Mesenchymal stem cell (in vitro differentiated cells and primary cell): ENCODE results near the gene RFNG.

Experiments used
- DNase-seq: peaks from one replicate; pipeline ENCODE4 v3.0.0-alpha.2; 2013
- H2AFZ ChIP-seq: one replicate; pipeline ENCODE4 v1.6.1; 2013; ENCODE audit warnings: low read depth, mild to moderate bottlenecking, control low read depth, inconsistent platforms, low read length, moderate library complexity
- H2AK5ac ChIP-seq: 2 replicates; pipeline ENCODE4 v1.6.1; 2013; ENCODE audit warnings: low read length, moderate library complexity, mild to moderate bottlenecking, inconsistent platforms; ENCODE audit not compliant: severe bottlenecking
- H2BK120ac ChIP-seq: one replicate; pipeline ENCODE4 v1.6.1; 2013; ENCODE audit warnings: low read depth, mild to moderate bottlenecking, inconsistent platforms, low read length, moderate library complexity
- H2BK12ac ChIP-seq, 2 experiments: one replicate each; pipeline ENCODE4 v1.6.1; 2013; ENCODE audit warnings: inconsistent platforms in 2 of 2, low read length in 2 of 2, mild to moderate bottlenecking in 2 of 2, moderate library complexity in 2 of 2, control low read depth in 1 of 2
- H2BK15ac ChIP-seq: one replicate; pipeline ENCODE4 v1.6.1; 2013; ENCODE audit warnings: mild to moderate bottlenecking, low read depth, inconsistent platforms; ENCODE audit not compliant: poor library complexity, severe bottlenecking
- H2BK5ac ChIP-seq: 2 replicates; pipeline ENCODE4 v1.6.1; 2013; ENCODE audit warnings: low read depth, mild to moderate bottlenecking, low read length, control low read depth, inconsistent platforms; ENCODE audit not compliant: poor library complexity, severe bottlenecking
- H3K14ac ChIP-seq, 2 experiments: one replicate each; pipeline ENCODE4 v1.6.1; 2013; ENCODE audit warnings: inconsistent platforms in 2 of 2, low read length in 2 of 2, control low read depth in 1 of 2, mild to moderate bottlenecking in 1 of 2, moderate library complexity in 1 of 2
- H3K18ac ChIP-seq, 2 experiments: one replicate each; pipeline ENCODE4 v1.6.1; 2013; ENCODE audit warnings: inconsistent platforms in 2 of 2, low read length in 2 of 2, control low read depth in 1 of 2, low read depth in 1 of 2, mild to moderate bottlenecking in 1 of 2
- H3K23ac ChIP-seq, 2 experiments: one replicate each; pipeline ENCODE4 v1.6.1; 2013; ENCODE audit warnings: inconsistent platforms in 2 of 2, low read length in 2 of 2, mild to moderate bottlenecking in 2 of 2, moderate library complexity in 2 of 2, control low read depth in 1 of 2
- H3K27ac ChIP-seq: 2 replicates; pipeline ENCODE4 v1.5.1; 2013; ENCODE audit warnings: mild to moderate bottlenecking, moderate library complexity, low read length, control low read depth, inconsistent platforms; ENCODE audit not compliant: poor library complexity, severe bottlenecking
- H3K27me3 ChIP-seq, 2 experiments: 2 replicates each; pipeline versions ENCODE4 v1.6.1 to v1.7.0; 2013; ENCODE audit warnings: low read length in 2 of 2, mild to moderate bottlenecking in 2 of 2, moderate library complexity in 2 of 2, control low read depth in 1 of 2, inconsistent platforms in 1 of 2; ENCODE audit not compliant: control insufficient read depth in 1 of 2, insufficient read depth in 1 of 2
- H3K36me3 ChIP-seq, 2 experiments: 2 replicates each; pipeline versions ENCODE4 v1.6.1 to v1.7.0; 2013; ENCODE audit warnings: low read length in 2 of 2, control low read depth in 1 of 2, inconsistent platforms in 1 of 2, low read depth in 1 of 2, mild to moderate bottlenecking in 1 of 2; ENCODE audit not compliant: insufficient read depth in 2 of 2, control insufficient read depth in 1 of 2
- H3K4ac ChIP-seq, 2 experiments: one replicate each; pipeline ENCODE4 v1.6.1; 2013; ENCODE audit warnings: inconsistent platforms in 2 of 2, low read length in 2 of 2, mild to moderate bottlenecking in 2 of 2, moderate library complexity in 2 of 2, control low read depth in 1 of 2, low read depth in 1 of 2
- H3K4me1 ChIP-seq: 2 replicates; pipeline ENCODE4 v1.6.1; 2013; ENCODE audit warnings: low read depth, low read length, control low read depth; ENCODE audit not compliant: control insufficient read depth, insufficient read depth
- H3K4me2 ChIP-seq: 2 replicates; pipeline ENCODE4 v1.6.1; 2013; ENCODE audit warnings: low read length, mild to moderate bottlenecking, inconsistent platforms; ENCODE audit not compliant: poor library complexity, severe bottlenecking
- H3K4me3 ChIP-seq, 2 experiments: 2 replicates each; pipeline versions ENCODE4 v1.5.1 to v1.7.0; 2013; ENCODE audit warnings: low read length in 2 of 2, mild to moderate bottlenecking in 2 of 2, control low read depth in 1 of 2, low read depth in 1 of 2; ENCODE audit not compliant: insufficient read depth in 1 of 2
- H3K79me1 ChIP-seq: replicated peaks from 2 replicates; pipeline ENCODE4 v1.6.1; 2013; ENCODE audit warnings: mild to moderate bottlenecking, control low read depth, low read length, inconsistent platforms; ENCODE audit not compliant: poor library complexity, severe bottlenecking
- H3K9ac ChIP-seq: 2 replicates; pipeline ENCODE4 v1.7.0; 2013; ENCODE audit warnings: mild to moderate bottlenecking, low read length, moderate library complexity
- H3K9me3 ChIP-seq: 2 replicates; pipeline ENCODE4 v1.7.0; 2013; ENCODE audit warnings: mild to moderate bottlenecking, low read length; ENCODE audit not compliant: control insufficient read depth
- H4K8ac ChIP-seq: one replicate; pipeline ENCODE4 v1.6.1; 2013; ENCODE audit warnings: inconsistent platforms, mild to moderate bottlenecking, low read length, moderate library complexity
- H4K91ac ChIP-seq: one replicate; pipeline ENCODE4 v1.6.1; 2013; ENCODE audit warnings: mild to moderate bottlenecking, low read length, inconsistent platforms
- WGBS: methylation state at CpG from one replicate; pipeline ENCODE4 v1.1.7; 2013; ENCODE audit warnings: mixed read lengths; 5-methylcytosine and 5-hydroxymethylcytosine counted together

RFNG gene

GRCh38 chr17:82091264-82092066 is 39.9 kb upstream of the RFNG start:
- Histone ChIP-seq H4K8ac (peak overlapping the region; percentile 3), H3K79me1 (peaks cover 43% of the 10 kb centered on the region), H3K4me2 (no peak overlapping the region), H3K4me1 (peaks cover 14% of the 10 kb centered on the region), H2BK120ac (no peak overlapping the region), H3K9ac (no peak overlapping the region), H3K36me3 (peaks cover 84 to 100% of the 10 kb centered on the region in 2 experiments), H3K23ac (no peak overlapping the region), H2BK5ac (no peak overlapping the region), H3K18ac (no peak overlapping the region), H3K27ac (no peak overlapping the region), H3K14ac (no peak overlapping the region), H3K4me3 (no peak overlapping the region), H2BK15ac (no peak overlapping the region), H4K91ac (no peak overlapping the region), H3K9me3 (no peaks in the 10 kb centered on the region), H2BK12ac (no peak overlapping the region), H2AFZ (no peak overlapping the region), H3K27me3 (no peaks in the 10 kb centered on the region), H3K4ac (no peak overlapping the region), H2AK5ac (no peak overlapping the region)
- no peak for DNase-seq
- 98% methylated on average over 36 of the region's 37 CpGs for WGBS

DNA sequence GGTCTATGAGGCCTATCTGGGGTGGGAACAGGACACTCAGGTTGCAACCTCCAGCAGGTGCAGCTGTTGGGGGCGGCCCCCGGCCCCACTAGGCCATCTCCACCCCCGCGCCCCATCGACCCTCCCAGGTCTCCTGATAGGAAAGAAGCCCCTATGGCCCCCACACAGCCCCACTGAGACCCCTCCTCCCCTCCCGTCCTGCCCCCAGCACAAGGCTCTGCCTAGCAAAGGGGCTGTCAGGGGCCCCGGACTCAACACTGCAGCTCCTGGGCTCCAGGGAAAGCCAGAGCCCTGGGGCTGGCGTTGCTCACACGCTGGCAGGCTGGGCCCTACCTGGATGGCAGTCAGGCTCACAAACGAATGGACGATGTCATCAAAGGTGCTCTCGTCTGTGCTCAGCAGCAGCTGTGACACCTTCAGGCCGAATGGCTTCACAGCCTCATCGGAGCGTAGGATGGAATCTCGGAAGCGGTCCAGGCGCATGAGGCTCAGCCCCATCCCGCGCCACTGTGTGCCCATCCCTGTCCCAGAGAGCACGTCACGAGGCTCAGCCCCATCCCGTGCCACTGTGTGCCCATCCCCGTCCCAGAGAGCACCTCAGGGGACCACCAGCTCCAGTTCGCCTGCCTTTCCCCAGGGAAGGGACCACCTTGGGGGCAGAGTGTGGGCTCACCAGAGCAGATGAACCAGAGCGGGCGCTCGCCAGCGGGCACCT is 39.1 kb upstream of the RFNG start:
- H3K9ac ChIP-seq: no peak overlapping the region
- peaks cover 6% of the 10 kb centered on the region for H3K4me1 ChIP-seq
- no peak overlapping the region for H2AFZ ChIP-seq
- no peaks in the 10 kb centered on the region for H3K27me3 ChIP-seq
- DNase-seq: no peak
- H3K79me1 ChIP-seq: peaks cover 45% of the 10 kb centered on the region
- H3K9me3 ChIP-seq: no peaks in the 10 kb centered on the region
- WGBS: 98% methylated on average over 29 of the region's 29 CpGs
- peaks cover 85 to 100% of the 10 kb centered on the region in 2 experiments for H3K36me3 ChIP-seq
- no peak overlapping the region for H4K8ac ChIP-seq
- no peak overlapping the region for H2BK5ac ChIP-seq
- H3K4ac ChIP-seq: no peak overlapping the region
- no peak overlapping the region for H3K14ac ChIP-seq
- no peak overlapping the region for H4K91ac ChIP-seq
- no peak overlapping the region for H3K4me2 ChIP-seq
- H2BK15ac ChIP-seq: no peak overlapping the region
- no peak overlapping the region for H2BK12ac ChIP-seq
- peak overlapping the region in 1 of 2 experiments; percentile 25 for H3K18ac ChIP-seq
- H2BK120ac ChIP-seq: no peak overlapping the region
- H2AK5ac ChIP-seq: no peak overlapping the region
- H3K23ac ChIP-seq: no peak overlapping the region
- H3K4me3 ChIP-seq: no peak overlapping the region
- no peak overlapping the region for H3K27ac ChIP-seq

DNA sequence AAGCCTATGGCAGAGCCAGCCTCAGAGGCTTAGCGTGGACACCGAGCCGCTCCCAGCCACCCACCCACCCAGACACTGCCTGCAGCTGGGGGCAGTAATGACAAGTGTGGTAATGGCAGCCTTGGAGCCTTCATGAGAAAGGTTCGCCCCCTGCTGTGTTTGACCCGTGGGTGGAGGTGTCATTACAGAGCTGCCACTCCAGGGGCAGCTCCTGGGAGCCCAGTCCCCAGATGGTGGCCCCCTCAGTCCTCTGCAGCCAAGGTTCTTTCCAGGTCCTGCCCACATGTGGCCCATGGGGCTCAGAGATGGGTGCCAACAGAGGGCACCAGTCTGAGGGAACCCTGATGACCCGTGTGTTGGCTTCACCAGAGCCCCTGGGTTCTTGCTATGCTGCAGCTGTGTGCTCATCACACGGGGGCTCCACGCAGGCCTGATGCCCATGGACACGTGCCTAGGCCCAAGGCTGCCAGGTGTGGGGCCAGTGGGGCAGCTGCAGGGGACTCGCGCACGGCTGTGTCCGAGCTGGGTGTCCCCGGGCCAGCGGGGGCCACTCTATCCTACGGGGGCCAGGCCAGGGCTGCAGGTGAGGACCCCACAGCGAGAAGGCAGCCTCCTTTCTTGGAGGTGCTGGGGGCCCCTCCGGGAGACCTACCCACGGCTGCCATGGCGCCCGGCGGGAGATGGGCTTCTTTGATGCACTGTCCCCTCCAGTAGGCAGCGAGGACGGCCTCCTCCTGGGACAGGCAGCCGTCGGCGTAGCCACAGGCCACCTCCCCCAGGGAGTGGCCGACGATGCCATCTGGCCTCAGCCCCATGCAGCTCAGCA is 38.3 kb upstream of the RFNG start:
- 97% methylated on average over 29 of the region's 29 CpGs for WGBS
- H3K79me1 ChIP-seq: peaks cover 48% of the 10 kb centered on the region

More for the DNA sequence above, 38.3 kb upstream of the RFNG start:
- no peak for DNase-seq
- no peak overlapping the region for H2BK15ac ChIP-seq
- no peak overlapping the region for H3K4ac ChIP-seq
- no peak overlapping the region for H3K18ac ChIP-seq
- no peak overlapping the region for H3K14ac ChIP-seq
- no peaks in the 10 kb centered on the region for H3K27me3 ChIP-seq
- H3K4me1 ChIP-seq: no peaks in the 10 kb centered on the region
- no peak overlapping the region for H3K4me2 ChIP-seq
- H2AK5ac ChIP-seq: no peak overlapping the region
- H2BK5ac ChIP-seq: no peak overlapping the region
- H4K8ac ChIP-seq: no peak overlapping the region
- H2BK120ac ChIP-seq: no peak overlapping the region
- H2BK12ac ChIP-seq: no peak overlapping the region
- H2AFZ ChIP-seq: no peak overlapping the region
- peak overlapping the region; percentile 12 for H4K91ac ChIP-seq
- H3K4me3 ChIP-seq: no peak overlapping the region
- H3K9ac ChIP-seq: no peak overlapping the region
- H3K23ac ChIP-seq: no peak overlapping the region
- H3K9me3 ChIP-seq: no peaks in the 10 kb centered on the region
- H3K27ac ChIP-seq: no peak overlapping the region
- peaks cover 84 to 100% of the 10 kb centered on the region in 2 experiments for H3K36me3 ChIP-seq
